NCI-H146 treated with DMSO at 0.1 percent for 48 hours (cell line): ENCODE measurements around the gene DCD.
"Not testable (repeated sequence)": the region's sequence is repeated elsewhere in the genome, so short reads cannot be mapped to it uniquely, and the experiment has no call there.

Experiments used
- DNase-seq: peaks from one replicate; lab custom pipeline; 2025; ENCODE audit not compliant: unreplicated experiment; lab: John Stamatoyannopoulos, UW

The DCD gene

DNA sequence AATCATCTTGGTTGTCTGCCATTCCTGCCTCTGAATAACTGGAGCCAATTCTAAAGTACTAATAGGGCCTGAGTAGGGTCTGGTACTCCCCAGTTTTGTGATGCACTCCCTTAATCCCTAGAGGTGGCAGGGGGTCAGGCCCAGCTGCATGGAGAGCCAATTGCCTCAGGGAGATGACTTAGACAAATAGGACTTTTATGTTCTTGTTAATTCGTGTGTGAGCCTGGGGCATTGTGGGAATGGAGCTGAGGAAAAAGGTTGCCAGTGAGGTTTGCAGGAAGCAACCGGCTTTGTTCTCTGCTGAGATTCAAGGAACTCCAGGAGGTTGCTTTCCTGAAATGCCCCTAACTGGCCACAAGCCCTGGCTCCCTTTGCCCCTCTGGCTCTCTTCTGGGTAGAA lies 6.8 kb upstream of the DCD start:
- DNase-seq, result no peak

DNA sequence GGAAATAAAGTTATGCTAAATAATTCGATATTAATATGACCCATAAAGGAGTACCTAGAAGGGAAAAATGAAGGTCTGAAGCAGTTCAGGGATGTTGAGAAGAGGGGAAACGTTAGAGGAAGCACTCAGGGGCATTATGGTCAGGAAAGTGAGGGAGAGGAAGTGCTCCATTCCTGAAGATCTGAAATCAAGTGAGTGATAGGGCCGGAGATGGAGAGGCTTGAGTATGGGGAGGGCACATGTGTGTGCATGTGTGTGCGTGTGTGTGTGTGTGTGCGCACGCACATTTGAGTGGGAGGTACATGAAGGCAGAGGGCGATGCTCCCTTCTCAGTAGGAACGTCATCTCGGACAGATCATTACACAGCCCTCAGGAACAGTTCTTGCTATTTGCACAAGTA lies 4.9 kb upstream of the DCD start:
- no peak for DNase-seq

DNA sequence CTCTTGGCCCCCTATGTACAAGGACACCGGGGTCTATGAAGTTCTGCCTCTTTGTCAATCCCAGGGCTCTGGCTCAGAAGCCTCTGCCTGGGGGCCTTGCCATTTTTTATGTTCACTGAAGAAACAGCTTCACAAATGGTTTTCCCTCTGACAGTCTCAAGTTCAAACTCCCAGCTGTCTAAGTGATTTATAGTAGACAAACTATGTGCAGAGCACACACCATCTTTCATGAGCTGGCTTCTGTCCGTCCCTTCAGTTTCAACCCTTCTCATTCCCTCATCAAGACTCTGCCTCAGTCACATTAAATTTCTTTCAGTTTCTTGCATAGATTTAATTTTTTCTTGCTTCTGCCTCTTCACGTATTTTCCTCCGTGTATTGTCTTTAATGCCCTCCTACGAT lies 2.7 kb upstream of the DCD start:
- DNase-seq, result no peak

DNA sequence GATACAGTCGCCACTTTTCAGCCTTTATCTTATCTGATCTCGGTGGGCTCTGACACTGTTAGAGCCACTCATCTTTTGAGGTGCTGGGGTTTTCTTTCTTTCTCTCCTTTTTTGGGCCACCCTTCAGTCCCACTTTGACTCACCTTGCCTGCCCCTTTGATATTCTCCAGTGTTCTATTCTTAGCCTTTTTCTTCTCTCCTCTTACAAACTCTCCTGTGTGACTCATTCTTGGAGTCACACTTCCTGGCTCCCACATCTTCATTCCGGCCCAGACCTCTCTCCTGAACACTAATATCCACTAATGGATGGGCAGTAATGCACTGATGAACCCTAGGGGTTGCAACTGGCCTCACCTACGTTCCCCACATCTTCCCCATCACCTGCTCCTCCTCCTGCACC lies 2.2 kb upstream of the DCD start:
- DNase-seq, result no peak

DNA sequence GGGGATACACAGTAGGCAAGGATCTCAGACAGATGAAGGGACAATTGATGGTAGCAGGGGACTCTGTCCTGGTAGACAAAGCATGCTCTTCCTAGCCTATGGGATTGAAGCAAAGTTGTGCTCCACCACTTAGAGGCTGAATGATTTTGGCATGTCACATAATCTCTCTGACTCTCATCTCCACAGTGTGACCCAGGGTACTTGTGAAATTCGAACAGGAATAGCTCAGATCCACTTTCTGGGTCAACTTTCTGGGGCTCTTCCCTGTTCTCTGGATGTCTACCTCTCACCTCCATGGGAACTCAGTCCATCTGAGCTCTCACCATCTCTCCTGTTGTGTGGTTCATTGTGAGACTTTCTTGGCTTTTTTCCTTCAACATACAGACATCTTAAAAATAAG lies 1.7 kb upstream of the DCD start:
- no peak for DNase-seq

DNA sequence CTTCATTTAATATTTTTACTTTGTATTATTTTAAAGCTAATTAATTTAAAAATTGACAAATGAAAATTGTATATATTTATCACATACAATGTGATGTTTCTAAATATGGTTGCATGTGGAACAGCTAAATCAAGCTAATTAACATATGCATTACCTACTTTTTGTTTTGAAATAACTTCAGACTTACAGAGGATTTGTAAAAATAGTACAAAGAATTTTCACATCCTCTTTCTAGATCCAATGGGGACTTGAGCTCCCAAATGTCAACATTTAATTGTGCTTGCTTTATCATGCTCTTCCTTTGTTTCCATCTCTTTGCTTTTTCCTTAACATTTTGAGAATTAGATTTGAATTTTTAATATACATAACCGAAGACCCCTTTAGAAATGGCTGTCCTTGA lies 6.6 kb downstream of the DCD start:
- no peak for DNase-seq

DNA sequence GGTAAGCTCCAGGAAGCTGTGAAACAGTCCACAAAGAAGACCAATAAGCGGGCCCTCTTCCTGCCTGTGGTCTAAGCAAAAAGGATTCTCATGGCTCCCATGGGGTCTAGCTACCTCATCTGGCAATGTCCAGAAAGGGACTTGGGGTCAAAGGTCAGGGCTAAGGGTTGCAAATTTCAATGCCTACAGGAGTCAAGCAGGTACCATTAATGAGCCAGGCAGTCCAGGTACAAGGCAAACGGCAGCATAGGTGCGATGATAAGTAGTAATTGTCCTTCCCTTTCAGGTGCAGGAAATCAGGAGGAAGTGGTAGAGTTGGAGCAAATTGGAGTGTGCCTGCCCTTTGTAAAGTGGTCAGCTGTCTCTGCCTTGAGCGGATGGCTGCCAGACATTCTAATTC lies 7.1 kb downstream of the DCD start:
- no peak for DNase-seq

DNA sequence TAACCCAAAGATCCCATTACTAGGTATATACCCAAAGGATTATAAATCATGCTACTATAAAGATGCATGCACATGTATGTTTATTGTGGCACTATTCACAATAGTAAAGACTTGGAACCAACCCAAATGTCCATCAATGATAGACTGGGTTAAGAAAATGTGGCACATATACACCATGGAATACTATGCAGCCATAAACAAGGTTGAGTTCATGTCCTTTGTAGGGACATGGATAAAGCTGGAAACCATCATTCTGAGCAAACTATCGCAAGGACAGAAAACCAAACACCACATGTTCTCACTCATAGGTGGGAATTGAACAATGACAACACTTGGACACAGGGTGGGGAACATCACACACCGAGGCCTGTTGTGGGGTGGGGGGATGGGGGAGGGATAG lies 9.1 kb downstream of the DCD start:
- not testable (repeated sequence) for DNase-seq

DNA sequence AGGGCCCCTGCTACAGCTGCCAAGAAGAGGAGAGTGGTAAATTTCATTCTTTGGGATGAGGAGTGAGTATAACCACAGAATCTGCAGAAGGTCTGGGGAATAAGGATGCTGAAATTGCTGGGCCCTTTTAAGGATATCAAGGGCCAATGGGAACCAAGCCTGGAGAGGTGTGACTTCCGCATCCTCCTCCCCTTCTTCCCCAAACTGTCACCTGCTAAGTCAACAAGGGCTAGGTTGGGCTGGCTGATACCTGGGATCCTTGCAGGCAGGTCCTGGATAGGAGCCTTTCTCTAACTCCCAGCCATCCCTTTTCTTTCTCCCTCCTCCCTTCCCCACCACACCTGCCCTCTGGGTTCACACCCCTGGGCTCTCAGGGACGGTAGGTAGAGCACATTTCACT lies 13.4 kb downstream of the DCD start, which contains the start of gene LACRT:
Gene LACRT, minus strand, starts transcription at position 101 of the 400 bp plus-strand sequence. Its CDS starts 54 bp downstream, at position 47.
- DNase-seq, result no peak

DNA sequence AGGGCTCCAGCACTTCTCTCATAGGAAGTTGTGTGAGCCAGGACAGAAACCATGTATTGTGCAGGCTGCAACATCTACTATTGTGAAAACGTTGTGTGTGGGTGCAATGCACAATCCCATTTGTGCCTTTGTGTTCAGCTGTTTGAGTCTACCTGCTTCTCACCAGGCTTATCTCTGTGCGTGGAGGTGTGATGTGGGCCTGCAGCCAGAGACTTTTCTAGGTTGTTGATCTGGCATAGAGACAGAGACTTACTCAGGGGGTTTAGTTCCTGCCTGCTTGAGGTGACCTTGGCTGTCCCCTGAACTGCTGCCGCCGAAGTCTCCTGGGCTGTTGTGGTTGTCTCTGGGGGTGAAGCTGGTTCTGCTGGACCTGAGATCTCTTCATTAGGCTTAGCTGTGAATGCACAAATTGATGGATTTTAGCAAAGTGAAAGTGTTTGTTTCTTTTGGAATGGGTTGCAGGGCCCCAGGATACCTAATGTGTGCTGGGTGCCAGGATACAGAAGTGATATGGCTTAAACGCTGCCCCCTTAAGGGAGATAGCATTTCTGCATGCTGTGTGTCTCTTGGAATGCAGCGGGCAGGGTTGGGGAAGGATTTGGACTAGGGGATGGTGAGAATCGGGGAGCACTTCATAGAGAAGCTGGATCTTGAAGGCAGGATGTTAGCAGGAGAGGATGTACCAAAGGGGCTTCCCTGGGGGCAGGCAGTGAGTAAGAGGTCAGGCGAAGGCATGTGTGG lies 16.0 kb downstream of the DCD start:
- DNase-seq, result no peak

DNA sequence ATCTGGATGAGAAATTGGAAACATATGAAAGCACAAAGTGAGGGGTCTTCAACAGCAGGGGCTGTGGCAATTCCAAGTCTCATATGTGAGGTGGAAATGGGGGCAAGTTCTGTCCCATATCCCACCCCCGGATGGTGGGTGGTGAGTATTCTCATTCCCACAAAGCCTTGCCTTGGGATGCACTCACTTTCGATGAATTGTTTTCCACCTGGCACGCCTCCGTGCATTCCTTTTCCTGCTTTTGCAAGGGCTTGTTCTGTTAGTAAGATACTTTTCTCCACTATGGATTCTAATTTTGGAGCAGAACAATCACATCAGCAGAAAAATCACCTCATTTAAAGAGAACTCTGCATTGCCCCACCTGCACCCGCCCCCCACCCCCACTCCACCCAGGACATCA lies 16.6 kb downstream of the DCD start:
- no peak for DNase-seq

DNA sequence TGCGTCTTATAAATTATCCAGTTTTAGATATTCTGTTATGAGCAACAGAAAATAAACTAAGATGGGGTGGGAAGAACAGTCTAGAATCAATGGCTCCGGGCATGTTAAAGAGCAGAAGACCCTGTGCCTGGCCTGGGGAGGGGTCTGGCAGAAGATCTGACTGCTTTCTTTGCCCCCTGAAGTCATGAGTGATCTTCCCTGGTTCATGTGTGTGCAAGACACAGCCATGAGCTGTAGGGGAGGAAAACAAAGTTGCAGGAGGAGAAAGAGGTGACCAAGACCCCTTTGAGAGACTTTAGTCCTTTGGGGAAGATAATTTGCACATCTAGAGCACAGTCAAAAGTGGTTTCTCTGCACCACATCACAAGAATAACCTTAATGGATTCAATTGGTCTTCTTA lies 18.2 kb downstream of the DCD start:
- DNase-seq, result no peak

DNA sequence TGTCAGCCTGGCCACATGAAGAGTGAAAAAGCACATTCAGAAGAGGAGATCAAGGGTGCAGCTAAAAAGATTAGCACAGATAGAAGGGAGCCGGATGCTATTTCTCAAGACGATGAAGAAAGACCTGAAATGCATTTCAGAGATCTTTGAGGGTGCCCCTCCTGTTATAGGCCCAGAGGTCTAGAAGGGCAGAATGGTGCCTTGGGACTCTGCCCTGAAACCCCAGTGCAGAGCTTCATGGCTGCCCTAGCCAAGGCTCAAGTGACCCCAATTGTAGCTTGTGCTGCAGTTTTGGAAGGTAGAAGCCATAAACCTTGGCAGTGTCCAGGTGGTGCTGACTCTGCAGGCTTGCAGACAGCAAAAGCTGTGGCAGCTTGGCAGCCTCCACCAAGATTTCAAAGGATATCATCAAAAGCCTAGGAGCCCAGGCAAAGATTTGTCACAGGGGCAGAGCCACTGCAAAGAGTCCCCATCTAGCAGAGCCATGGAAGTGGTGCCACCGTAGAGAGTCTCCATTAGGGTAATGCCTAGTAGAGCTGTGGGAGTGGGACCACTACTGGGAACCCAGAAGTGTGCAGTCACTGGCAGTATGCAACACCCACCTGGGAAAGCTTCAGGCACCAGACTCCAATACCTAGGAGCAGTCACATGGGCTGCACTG lies 19.8 kb downstream of the DCD start:
- DNase-seq, result no peak

DNA sequence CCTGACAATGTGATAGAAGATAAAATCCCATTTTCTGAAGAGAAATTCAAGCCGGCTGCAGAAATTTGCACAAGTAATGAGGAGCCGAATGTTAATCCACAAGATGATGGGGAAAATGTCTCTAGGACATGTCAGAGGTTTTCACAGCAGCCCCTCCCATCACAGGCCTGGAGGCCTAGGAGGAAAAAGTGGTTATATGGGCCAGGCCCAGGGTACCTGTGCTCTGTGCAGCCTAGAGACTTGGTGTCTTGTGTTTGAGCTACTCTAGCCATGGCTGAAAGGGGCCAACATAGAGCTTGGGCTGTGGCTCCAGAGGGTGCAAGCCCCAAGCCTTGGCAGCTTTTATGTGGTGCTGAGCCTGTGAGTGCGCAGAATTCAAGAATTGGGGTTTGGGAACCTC lies 20.9 kb downstream of the DCD start:
- no peak for DNase-seq

DNA sequence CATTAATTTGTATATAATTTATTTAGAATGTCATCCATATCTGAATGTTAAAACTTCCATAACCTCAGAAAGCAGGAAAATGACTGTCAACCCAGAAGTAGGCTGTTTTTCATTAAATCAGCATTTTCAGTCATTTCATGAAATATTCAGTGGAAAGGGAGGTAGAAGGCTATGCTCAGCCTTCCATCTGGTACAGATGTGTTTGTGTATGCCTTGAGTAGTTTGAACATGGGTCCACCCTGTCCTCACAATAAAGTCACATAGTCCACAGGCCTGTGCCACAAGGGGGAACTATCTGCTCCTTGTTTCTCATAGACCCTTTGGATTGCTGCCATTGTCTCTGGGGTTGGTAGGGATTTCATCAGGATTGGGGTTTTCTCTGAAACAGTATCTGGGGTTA lies 22.6 kb downstream of the DCD start:
- no peak for DNase-seq

DNA sequence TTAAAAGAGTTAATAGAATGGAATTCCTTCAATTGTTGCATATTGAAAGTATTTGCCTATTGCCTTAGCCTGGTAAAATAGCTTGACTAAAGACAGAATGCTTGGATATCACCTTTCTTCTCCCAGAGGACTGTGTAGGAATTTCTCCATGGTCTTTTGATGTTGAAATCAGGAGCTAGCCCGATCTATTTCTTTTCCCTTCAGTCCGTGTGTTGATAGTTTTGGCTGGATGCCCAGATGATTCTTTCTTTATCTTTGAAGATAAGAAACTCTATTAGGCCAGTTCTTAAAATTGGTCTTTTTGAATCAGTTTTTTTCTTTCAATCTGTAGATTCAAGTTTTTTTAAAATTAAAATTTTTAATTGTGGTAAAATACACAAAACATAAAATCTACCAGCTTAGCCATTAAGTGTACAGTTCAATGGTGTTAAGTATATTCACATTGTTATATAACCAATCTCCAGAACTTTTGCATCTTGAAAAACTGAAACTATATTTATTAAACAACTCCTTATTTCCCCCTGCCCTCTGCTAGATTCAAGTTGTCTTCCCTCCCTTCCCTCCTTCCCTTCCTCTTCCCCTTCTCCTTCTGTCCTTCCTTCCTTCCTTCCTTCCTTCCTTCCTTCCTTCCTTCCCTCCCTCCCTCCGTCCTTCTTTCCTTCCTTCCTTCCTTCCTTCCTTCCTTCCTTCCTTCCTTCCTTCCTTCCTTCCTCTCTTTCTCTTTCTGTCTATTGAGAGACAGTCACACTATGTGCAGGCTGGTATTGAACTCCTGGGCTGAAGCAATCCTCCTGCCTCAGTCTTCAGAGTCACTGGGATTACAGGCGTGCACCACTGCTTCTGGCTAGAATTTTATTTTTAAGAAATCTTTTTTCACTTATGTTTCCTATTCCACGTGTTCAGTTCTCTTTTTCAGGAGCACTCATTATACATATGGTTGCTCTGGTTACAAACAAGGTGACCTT lies 23.6 kb downstream of the DCD start:
- DNase-seq, result no peak

DNA sequence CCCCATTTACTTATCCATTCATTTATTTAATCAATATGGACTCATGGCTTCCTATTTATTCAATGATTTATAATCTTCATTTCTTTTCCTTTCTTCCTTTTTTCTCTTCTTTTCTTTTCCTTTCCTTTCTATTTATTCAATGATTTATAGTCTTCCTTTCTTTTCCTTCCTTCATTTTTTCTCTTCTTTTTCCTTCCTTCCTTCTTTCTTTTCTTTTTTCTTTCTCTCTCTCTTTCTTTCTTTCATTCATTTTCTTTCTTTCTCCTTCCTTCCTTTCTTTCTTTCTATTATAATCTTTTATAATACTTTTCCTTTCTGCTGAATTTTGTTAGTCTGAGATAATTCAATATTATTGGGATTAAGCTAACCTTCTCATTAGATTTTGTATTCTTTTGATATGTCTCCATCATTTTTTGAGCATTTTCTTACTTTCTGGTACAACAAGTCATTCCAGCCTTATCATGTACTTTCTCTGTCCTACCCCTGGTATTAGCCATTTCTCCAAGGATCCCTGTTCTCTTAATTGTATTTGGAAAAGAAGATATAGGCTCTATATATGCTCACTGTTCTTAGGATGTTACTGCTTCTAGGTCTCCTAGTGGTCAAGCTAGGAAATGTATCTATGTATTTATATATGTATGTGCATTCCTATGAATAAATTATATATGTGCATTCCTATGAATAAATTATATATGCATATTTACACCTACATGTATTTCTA lies 25.5 kb downstream of the DCD start:
- no peak for DNase-seq

DNA sequence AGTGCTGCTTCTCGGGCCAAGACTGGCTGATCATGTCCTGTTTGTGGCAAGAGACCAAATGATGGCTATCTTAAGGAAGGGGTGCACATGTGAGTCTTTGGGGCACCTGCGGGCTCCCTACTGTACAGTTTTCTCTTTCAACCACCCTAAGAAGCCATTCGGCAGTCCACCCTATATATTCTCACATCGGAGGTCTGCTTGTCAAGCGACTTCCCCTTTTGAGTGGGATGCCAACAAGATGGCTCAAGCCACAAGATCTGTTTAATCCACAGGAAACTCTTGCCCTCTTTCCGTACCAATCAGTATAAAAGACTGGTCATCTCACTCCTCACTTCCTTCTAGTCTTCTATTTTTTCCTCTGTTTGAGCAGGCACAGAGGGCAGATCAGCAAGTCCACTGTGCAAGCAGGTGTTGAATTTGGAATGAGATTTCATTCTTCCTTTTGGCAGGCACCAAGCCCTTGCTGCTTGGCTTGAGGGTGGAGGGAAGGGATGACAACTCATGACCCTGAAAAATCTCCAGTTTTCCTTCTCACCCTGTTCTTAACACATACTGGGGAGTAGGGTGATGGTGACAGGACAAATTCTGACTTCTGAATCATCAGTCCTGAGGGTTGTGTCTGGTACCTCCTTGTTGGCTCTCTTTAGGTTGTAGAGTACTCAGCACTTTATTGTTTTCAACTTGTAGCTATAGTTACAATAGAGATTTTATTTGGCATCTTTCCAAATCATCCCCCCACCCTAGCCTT lies 31.1 kb downstream of the DCD start:
- no peak for DNase-seq

DNA sequence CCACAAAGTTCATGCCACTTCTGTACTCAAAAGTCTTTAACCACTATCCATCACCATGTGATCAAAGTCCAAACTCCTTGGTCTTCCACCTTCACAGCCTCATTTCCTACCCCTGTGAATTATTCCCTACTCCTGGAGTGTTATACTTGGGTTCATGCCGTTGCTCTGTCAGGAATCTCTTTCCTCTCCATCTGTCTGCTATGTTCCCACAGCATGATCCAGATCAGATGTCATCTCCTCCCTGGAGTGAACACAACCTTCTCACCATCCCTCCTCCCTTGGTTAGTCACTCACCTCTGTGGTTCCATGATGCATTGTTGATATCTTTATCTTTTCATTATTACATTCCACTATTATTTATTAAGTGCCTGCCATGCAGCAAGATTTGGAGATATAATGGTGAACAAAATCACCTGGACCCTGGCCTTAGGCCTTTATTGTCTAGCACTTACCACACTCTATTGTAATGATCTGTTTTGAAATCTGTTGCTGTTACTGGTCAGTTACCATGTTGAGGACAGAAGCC lies 35.9 kb downstream of the DCD start:
- no peak for DNase-seq

DNA sequence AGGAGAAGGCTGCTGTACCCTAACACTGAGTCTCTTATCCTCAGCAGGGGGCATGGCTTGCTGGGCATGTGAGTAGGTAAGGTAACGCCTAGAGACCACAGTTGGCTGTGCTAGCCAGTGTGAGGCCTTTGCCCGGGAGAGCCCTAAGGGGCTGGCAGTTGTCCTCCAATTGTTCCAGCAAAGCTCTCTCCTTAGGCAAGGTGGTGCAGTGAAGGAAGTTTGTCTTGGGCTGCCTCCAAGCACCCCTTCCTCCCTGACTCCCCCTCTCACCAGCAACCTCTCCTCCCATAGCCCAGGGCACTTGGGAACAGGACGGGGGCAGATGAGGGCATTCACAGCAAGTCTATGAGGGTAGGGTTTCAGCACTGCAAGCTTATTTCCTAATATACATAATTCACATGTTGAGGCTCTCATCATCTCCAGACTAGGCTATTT lies 36.4 kb downstream of the DCD start:
- no peak for DNase-seq
